NCI-H1105 (cell line): ENCODE results near the gene SETBP1.
"Not testable (repeated sequence)": the region's sequence is repeated elsewhere in the genome, so short reads cannot be mapped to it uniquely, and the experiment has no call there.

Experiments
- DNase-seq: peaks from one replicate; lab custom pipeline; 2025; lab: John Stamatoyannopoulos, UW

The SETBP1 gene

GRCh38 chr18:44704135-44704789 lies 23.6 kb downstream of the SETBP1 start:
- no peak for DNase-seq

GRCh38 chr18:44705075-44705675 lies 24.5 kb downstream of the SETBP1 start:
- DNase-seq = no peak

GRCh38 chr18:44708451-44709083 lies 27.9 kb downstream of the SETBP1 start:
- no peak for DNase-seq

GRCh38 chr18:44709307-44710126 lies 28.8 kb downstream of the SETBP1 start:
- no peak for DNase-seq

GRCh38 chr18:44710931-44711330 lies 30.2 kb downstream of the SETBP1 start:
- no peak for DNase-seq

GRCh38 chr18:44712025-44712424 lies 31.3 kb downstream of the SETBP1 start:
- no peak for DNase-seq

GRCh38 chr18:44713435-44713834 lies 32.7 kb downstream of the SETBP1 start:
- DNase-seq = no peak

GRCh38 chr18:44714376-44714775 lies 33.7 kb downstream of the SETBP1 start:
- DNase-seq = no peak

- no peak for DNase-seq
These were observed 34.6 kb downstream of the SETBP1 start for GRCh38 chr18:44715245-44715644.

GRCh38 chr18:44715842-44716241 lies 35.2 kb downstream of the SETBP1 start:
- peak; percentile 81 for DNase-seq

- no peak for DNase-seq
These were observed 36.0 kb downstream of the SETBP1 start for GRCh38 chr18:44716697-44717163.

GRCh38 chr18:44719519-44720060 lies 38.9 kb downstream of the SETBP1 start:
- no peak for DNase-seq

GRCh38 chr18:44721748-44722147 lies 41.1 kb downstream of the SETBP1 start:
- not testable (repeated sequence) for DNase-seq

- no peak for DNase-seq
These were observed 42.7 kb downstream of the SETBP1 start for GRCh38 chr18:44723411-44723810.

GRCh38 chr18:44724105-44724778 lies 43.6 kb downstream of the SETBP1 start:
- DNase-seq = no peak

- no peak for DNase-seq
These were observed 44.8 kb downstream of the SETBP1 start for GRCh38 chr18:44725300-44726058.

GRCh38 chr18:44726059-44726421 lies 45.4 kb downstream of the SETBP1 start:
- DNase-seq = no peak

GRCh38 chr18:44727291-44727690 lies 46.6 kb downstream of the SETBP1 start:
- DNase-seq = no peak

- DNase-seq = no peak
These were observed 49.0 kb downstream of the SETBP1 start for GRCh38 chr18:44729631-44730101.

- DNase-seq = no peak
These were observed 50.3 kb downstream of the SETBP1 start for GRCh38 chr18:44730803-44731529.
